Measurements from ENCODE around the gene EN1.

The EN1 gene

GRCh38 chr2:118878531-118879149 is 31.2 kb upstream of the EN1 start:
- H3K36me3 ChIP-seq (ENCODE audit: insufficient read depth, insufficient read length, low read length), result no peaks in the 10 kb centered on the region
- H3K9me3 ChIP-seq (ENCODE audit: insufficient read depth, low read length), result no peaks in the 10 kb centered on the region
- no peak overlapping the region for H3K4me3 ChIP-seq (ENCODE audit: insufficient read length, low read depth)
- H3K4me1 ChIP-seq (ENCODE audit: insufficient read depth, insufficient read length), result no peaks in the 10 kb centered on the region
- peaks cover 9% of the 10 kb centered on the region for H3K27me3 ChIP-seq (ENCODE audit: insufficient read depth, insufficient read length)
- TF ChIP-seq YY1 (IDR thresholded peaks at IDR 0.05; ENCODE audit: insufficient read depth, insufficient read length) (no peak), SUZ12 (IDR thresholded peaks at IDR 0.05; ENCODE audit: extremely low read depth, insufficient read depth, insufficient read length) (no peak), ZNF274 (IDR thresholded peaks at IDR 0.05; ENCODE audit: low read depth, low read length) (no peak)
- no peak overlapping the region for H3K9ac ChIP-seq (ENCODE audit: insufficient read length, low read depth)
- DNase-seq (ENCODE audit: low read depth, low spot score), result no peak

- Histone ChIP-seq H3K4me3 (ENCODE audit: insufficient read length, low read depth) (no peak overlapping the region), H3K36me3 (ENCODE audit: insufficient read depth, insufficient read length, low read length) (no peaks in the 10 kb centered on the region), H3K9me3 (ENCODE audit: insufficient read depth, low read length) (no peaks in the 10 kb centered on the region), H3K27me3 (ENCODE audit: insufficient read depth, insufficient read length) (no peaks in the 10 kb centered on the region), H3K9ac (ENCODE audit: insufficient read length, low read depth) (no peak overlapping the region), H3K4me1 (ENCODE audit: insufficient read depth, insufficient read length) (no peaks in the 10 kb centered on the region)
- TF ChIP-seq ZNF274 (IDR thresholded peaks at IDR 0.05; ENCODE audit: low read depth, low read length), result no peak
- TF ChIP-seq YY1 (IDR thresholded peaks at IDR 0.05; ENCODE audit: insufficient read depth, insufficient read length), result no peak
- TF ChIP-seq SUZ12 (IDR thresholded peaks at IDR 0.05; ENCODE audit: extremely low read depth, insufficient read depth, insufficient read length), result no peak
- no peak for DNase-seq (ENCODE audit: low read depth, low spot score)
Observed at GRCh38 chr2:118875318-118875717, 27.9 kb upstream of the EN1 start.

- Histone ChIP-seq H3K4me3 (ENCODE audit: insufficient read length, low read depth) (no peak overlapping the region), H3K4me1 (ENCODE audit: insufficient read depth, insufficient read length) (no peaks in the 10 kb centered on the region), H3K27me3 (ENCODE audit: insufficient read depth, insufficient read length) (no peaks in the 10 kb centered on the region), H3K9me3 (ENCODE audit: insufficient read depth, low read length) (no peaks in the 10 kb centered on the region), H3K36me3 (ENCODE audit: insufficient read depth, insufficient read length, low read length) (no peaks in the 10 kb centered on the region), H3K9ac (ENCODE audit: insufficient read length, low read depth) (no peak overlapping the region)
- DNase-seq (ENCODE audit: low read depth, low spot score), result no peak
- TF ChIP-seq YY1 (IDR thresholded peaks at IDR 0.05; ENCODE audit: insufficient read depth, insufficient read length) (no peak), SUZ12 (IDR thresholded peaks at IDR 0.05; ENCODE audit: extremely low read depth, insufficient read depth, insufficient read length) (no peak), ZNF274 (IDR thresholded peaks at IDR 0.05; ENCODE audit: low read depth, low read length) (no peak)
Observed at GRCh38 chr2:118874324-118874723, 26.9 kb upstream of the EN1 start.

GRCh38 chr2:118865106-118865505 is 17.7 kb upstream of the EN1 start:
- H3K9me3 ChIP-seq (ENCODE audit: insufficient read depth, low read length), result no peaks in the 10 kb centered on the region
- TF ChIP-seq SUZ12 (IDR thresholded peaks at IDR 0.05; ENCODE audit: extremely low read depth, insufficient read depth, insufficient read length) (no peak), YY1 (IDR thresholded peaks at IDR 0.05; ENCODE audit: insufficient read depth, insufficient read length) (no peak), ZNF274 (IDR thresholded peaks at IDR 0.05; ENCODE audit: low read depth, low read length) (no peak)
- DNase-seq (ENCODE audit: low read depth, low spot score), result no peak
- peaks cover 4% of the 10 kb centered on the region for H3K4me1 ChIP-seq (ENCODE audit: insufficient read depth, insufficient read length)
- no peak overlapping the region for H3K9ac ChIP-seq (ENCODE audit: insufficient read length, low read depth)
- H3K27me3 ChIP-seq (ENCODE audit: insufficient read depth, insufficient read length), result peaks cover 9% of the 10 kb centered on the region
- H3K4me3 ChIP-seq (ENCODE audit: insufficient read length, low read depth), result no peak overlapping the region
- H3K36me3 ChIP-seq (ENCODE audit: insufficient read depth, insufficient read length, low read length), result no peaks in the 10 kb centered on the region

- no peak for DNase-seq (ENCODE audit: low read depth, low spot score)
- H3K9me3 ChIP-seq (ENCODE audit: insufficient read depth, low read length), result no peaks in the 10 kb centered on the region
- TF ChIP-seq ZNF274 (IDR thresholded peaks at IDR 0.05; ENCODE audit: low read depth, low read length), result no peak
- no peak for TF ChIP-seq YY1 (IDR thresholded peaks at IDR 0.05; ENCODE audit: insufficient read depth, insufficient read length)
- no peak for TF ChIP-seq SUZ12 (IDR thresholded peaks at IDR 0.05; ENCODE audit: extremely low read depth, insufficient read depth, insufficient read length)
- no peak overlapping the region for H3K4me3 ChIP-seq (ENCODE audit: insufficient read length, low read depth)
- peaks cover 4% of the 10 kb centered on the region for H3K4me1 ChIP-seq (ENCODE audit: insufficient read depth, insufficient read length)
- H3K27me3 ChIP-seq (ENCODE audit: insufficient read depth, insufficient read length), result peaks cover 16% of the 10 kb centered on the region
- H3K36me3 ChIP-seq (ENCODE audit: insufficient read depth, insufficient read length, low read length), result no peaks in the 10 kb centered on the region
- no peak overlapping the region for H3K9ac ChIP-seq (ENCODE audit: insufficient read length, low read depth)
Observed at GRCh38 chr2:118864207-118864606, 16.8 kb upstream of the EN1 start.

GRCh38 chr2:118861731-118862130 is 14.3 kb upstream of the EN1 start:
- no peaks in the 10 kb centered on the region for H3K9me3 ChIP-seq (ENCODE audit: insufficient read depth, low read length)
- peaks cover 41% of the 10 kb centered on the region for H3K27me3 ChIP-seq (ENCODE audit: insufficient read depth, insufficient read length)
- H3K36me3 ChIP-seq (ENCODE audit: insufficient read depth, insufficient read length, low read length), result no peaks in the 10 kb centered on the region
- H3K9ac ChIP-seq (ENCODE audit: insufficient read length, low read depth), result no peak overlapping the region
- H3K4me3 ChIP-seq (ENCODE audit: insufficient read length, low read depth), result no peak overlapping the region
- H3K4me1 ChIP-seq (ENCODE audit: insufficient read depth, insufficient read length), result peaks cover 20% of the 10 kb centered on the region
- TF ChIP-seq SUZ12 (IDR thresholded peaks at IDR 0.05; ENCODE audit: extremely low read depth, insufficient read depth, insufficient read length), result no peak
- TF ChIP-seq ZNF274 (IDR thresholded peaks at IDR 0.05; ENCODE audit: low read depth, low read length), result no peak
- TF ChIP-seq YY1 (IDR thresholded peaks at IDR 0.05; ENCODE audit: insufficient read depth, insufficient read length), result no peak
- no peak for DNase-seq (ENCODE audit: low read depth, low spot score)

- Histone ChIP-seq H3K4me3 (ENCODE audit: insufficient read length, low read depth) (no peak overlapping the region), H3K9ac (ENCODE audit: insufficient read length, low read depth) (no peak overlapping the region), H3K4me1 (ENCODE audit: insufficient read depth, insufficient read length) (peaks cover 20% of the 10 kb centered on the region), H3K9me3 (ENCODE audit: insufficient read depth, low read length) (no peaks in the 10 kb centered on the region), H3K36me3 (ENCODE audit: insufficient read depth, insufficient read length, low read length) (no peaks in the 10 kb centered on the region), H3K27me3 (ENCODE audit: insufficient read depth, insufficient read length) (peaks cover 46% of the 10 kb centered on the region)
- no peak for TF ChIP-seq SUZ12 (IDR thresholded peaks at IDR 0.05; ENCODE audit: extremely low read depth, insufficient read depth, insufficient read length)
- no peak for TF ChIP-seq YY1 (IDR thresholded peaks at IDR 0.05; ENCODE audit: insufficient read depth, insufficient read length)
- no peak for TF ChIP-seq ZNF274 (IDR thresholded peaks at IDR 0.05; ENCODE audit: low read depth, low read length)
- no peak for DNase-seq (ENCODE audit: low read depth, low spot score)
Observed at GRCh38 chr2:118861242-118861641, 13.8 kb upstream of the EN1 start.
